HepG2 (cell line): ENCODE results near the gene ETFDH. TPM values are rescaled to one million over a fixed set of nuclear protein-coding genes. Genes with fewer than 3 reads are reported as not detected.

Source experiments
- ATAC-seq: fragments of 200-7000 bp; cut with Tn5 transposase; 3 replicates; pipeline ENCODE4 v1.9.1; 2020; ENCODE audit warnings: mild to moderate bottlenecking, moderate library complexity
- BruUV-seq: library from RNA; stranded (reverse); fragments of 400-500 nt; replicated peaks from 2 replicates; lab custom pipeline; 2021; lab: Mats Ljungman, UMichigan
- CTCF ChIA-PET: fragments of 300-600 bp; formaldehyde crosslinking; extraction: SDS; loops from one replicate; lab custom pipeline; 2021; ENCODE audit warnings: low total read pairs, inconsistent platforms, low intra/inter-chr PET ratio; lab: Yijun Ruan, JAX
- POLR2A ChIA-PET: fragments of 350-600 bp; sonication (Branson Sonifier 250); formaldehyde crosslinking; loops from one replicate; lab custom pipeline; 2020; ENCODE audit warnings: antibody characterized with exemption, inconsistent platforms; lab: Yijun Ruan, JAX
- DNase-seq: peaks from one replicate; pipeline ENCODE4 v3.0.0-alpha.2; 2015; ENCODE audit warnings: low spot score
- FAIRE-seq: peaks from 3 replicates; lab custom pipeline; 2011; peaks lifted over from hg19 to GRCh38; lab: Jason Lieb, UNC
- H2AFZ ChIP-seq: one replicate; pipeline ENCODE4 v1.6.1; 2011; ENCODE audit warnings: low read length, inconsistent platforms
- H3K27ac ChIP-seq: fragments of 300-600 bp; 3 replicates; pipeline ENCODE4 v1.8.0; 2011; ENCODE audit warnings: mixed run types, mild to moderate bottlenecking, mixed read lengths, low read length, inconsistent platforms; ENCODE audit not compliant: insufficient read depth; ENCODE audit errors: extremely low read length
- H3K27me3 ChIP-seq, 2 experiments: fragments of 200-600 bp in 1 of 2; 2 replicates in 1 of 2; 3 replicates in 1 of 2; pipeline versions ENCODE4 v1.6.0 to v1.8.0; 2011; ENCODE audit warnings: low read length in 2 of 2, mild to moderate bottlenecking in 2 of 2, moderate library complexity in 2 of 2, inconsistent platforms in 1 of 2; ENCODE audit not compliant: insufficient read depth in 2 of 2, control insufficient read depth in 1 of 2
- H3K36me3 ChIP-seq, 2 experiments: fragments of 200-600 bp in 1 of 2; replicated peaks in 1 of 2; 2 replicates in 1 of 2; 3 replicates in 1 of 2; pipeline versions ENCODE4 v1.5.1 to v1.8.0; 2011; ENCODE audit warnings: low read length in 2 of 2, inconsistent platforms in 1 of 2; ENCODE audit not compliant: insufficient read depth in 2 of 2, control insufficient read depth in 1 of 2
- H3K4me1 ChIP-seq: 2 replicates; pipeline ENCODE4 v1.5.1; 2012; ENCODE audit warnings: low read length, inconsistent platforms; ENCODE audit not compliant: insufficient read depth
- H3K4me2 ChIP-seq: 2 replicates; pipeline ENCODE4 v1.6.0; 2011; ENCODE audit warnings: low read depth, low read length, inconsistent platforms
- H3K4me3 ChIP-seq, 3 experiments: fragments of 200-600 bp in 1 of 3; sonication (generic), shearing (Covaris generic) in 1 of 3; replicated peaks in 1 of 3; 2 replicates each; pipeline ENCODE4 v1.5.1; 2011 to 2016; ENCODE audit warnings: low read length in 3 of 3, inconsistent platforms in 2 of 3, low read depth in 2 of 3, mild to moderate bottlenecking in 2 of 3, control low read depth in 1 of 3, mixed read lengths in 1 of 3; ENCODE audit not compliant: insufficient read depth in 1 of 3
- H3K79me2 ChIP-seq: one replicate; pipeline ENCODE4 v1.6.1; 2011; ENCODE audit warnings: low read length, inconsistent platforms; ENCODE audit not compliant: insufficient read depth
- H3K9ac ChIP-seq: 2 replicates; pipeline ENCODE4 v1.6.0; 2011; ENCODE audit warnings: mild to moderate bottlenecking, low read depth, low read length, inconsistent platforms; ENCODE audit not compliant: insufficient read depth
- H3K9me3 ChIP-seq: 2 replicates; pipeline ENCODE4 v1.5.1; 2012; ENCODE audit warnings: mild to moderate bottlenecking, low read length
- H4K20me1 ChIP-seq: 2 replicates; pipeline ENCODE4 v1.6.0; 2011; ENCODE audit warnings: inconsistent platforms, mild to moderate bottlenecking, low read length, moderate library complexity; ENCODE audit not compliant: insufficient read depth
- BRCA1 ChIP-seq: sonication (generic); formaldehyde crosslinking; IDR thresholded peaks from 2 replicates; pipeline ENCODE4 v1.4.0; 2020; ENCODE audit warnings: missing genetic modification reagents
- FLYWCH1 ChIP-seq: sonication (generic); formaldehyde crosslinking; IDR thresholded peaks from 2 replicates; pipeline ENCODE4 v1.8.1; 2023; ENCODE audit warnings: mild to moderate bottlenecking, missing genetic modification reagents
- HNF1B ChIP-seq: sonication (generic); formaldehyde crosslinking; IDR thresholded peaks from 2 replicates; pipeline ENCODE4 v1.5.1; 2020; ENCODE audit warnings: mild to moderate bottlenecking, moderate library complexity, missing genetic modification reagents
- HNRNPL ChIP-seq: fragments of 200-400 bp; formaldehyde crosslinking; IDR thresholded peaks from 2 replicates; pipeline ENCODE4 v1.6.1; 2017; ENCODE audit warnings: mild to moderate bottlenecking, low read depth, low read length
- PHF21A ChIP-seq: sonication (generic); formaldehyde crosslinking; IDR thresholded peaks from 2 replicates; pipeline ENCODE4 v1.5.0; 2020; ENCODE audit warnings: mild to moderate bottlenecking, missing genetic modification reagents
- RARA ChIP-seq: IDR thresholded peaks from 2 replicates; pipeline ENCODE4 v1.6.1; 2016; ENCODE audit warnings: missing genetic modification reagents, missing compliant biosample characterization
- RORA ChIP-seq: sonication (generic); formaldehyde crosslinking; IDR thresholded peaks from 2 replicates; pipeline ENCODE4 v1.5.0; 2020; ENCODE audit warnings: mild to moderate bottlenecking, missing genetic modification reagents, moderate library complexity
- STAG1 ChIP-seq: sonication (generic); formaldehyde crosslinking; IDR thresholded peaks from 2 replicates; pipeline ENCODE4 v1.4.0; 2020; ENCODE audit warnings: missing genetic modification reagents
- ZKSCAN1 ChIP-seq: fragments of 150-350 bp; IDR thresholded peaks from 2 replicates; pipeline ENCODE4 v1.6.1; 2014; ENCODE audit warnings: low read length
- ZNF777 ChIP-seq: sonication (generic); formaldehyde crosslinking; IDR thresholded peaks from 2 replicates; pipeline ENCODE4 v1.4.0; 2020; ENCODE audit warnings: missing genetic modification reagents
- ZNF878 ChIP-seq: sonication (generic); formaldehyde crosslinking; IDR thresholded peaks from 2 replicates; pipeline ENCODE4 v1.8.1; 2023; ENCODE audit warnings: mild to moderate bottlenecking, missing genetic modification reagents, moderate library complexity
- ZNF891 ChIP-seq: sonication (generic); formaldehyde crosslinking; IDR thresholded peaks from 2 replicates; pipeline ENCODE4 v1.5.0; 2020; ENCODE audit warnings: mild to moderate bottlenecking, missing genetic modification reagents
- WGBS: methylation state at CpG from one replicate; pipeline ENCODE4 v1.1.6; 2017; ENCODE audit warnings: low lambda C conversion rate; 5-methylcytosine and 5-hydroxymethylcytosine counted together
- in situ Hi-C: cut with HindIII; loops from 2 replicates; pipeline ENCODE4 v1.10.0; 2017; ENCODE audit warnings: low pct_unique_long_range_greater_than_20kb; ENCODE audit not compliant: extremely low pct_ligation_motif_present
- intact Hi-C: fragments of 100-400 bp; cut with micrococcal nuclease; formaldehyde crosslinking; loops from one replicate; pipeline ENCODE4 v1.10.0; 2022; ENCODE audit not compliant: unreplicated experiment
- polyA plus RNA-seq, 8 experiments: library from polyadenylated mRNA; depleted of rRNA in 3 of 8; stranded (reverse) in 7 of 8; unstranded in 1 of 8; fragments of >200 nt; fragmentation: Illumina TruSeq in 4 of 8; extraction: Trizol in 4 of 8; gene quantifications; 2 replicates each; pipeline versions ENCODE4 v1.2.1 to v1.2.3, GENCODE V29; 2011 to 2016; ENCODE audit warnings: low read depth in 4 of 8, missing spikeins in 1 of 8, mixed read lengths in 1 of 8; ENCODE audit not compliant: insufficient read depth in 1 of 8
- total RNA-seq, 5 experiments: library from RNA; depleted of rRNA; stranded (reverse); fragments of >200 nt; fragmentation: Illumina TruSeq; extraction: Trizol; gene quantifications; 2 replicates each; pipeline ENCODE4 v1.2.3, GENCODE V29; 2016; ENCODE audit warnings: low read depth in 1 of 5
- TF ChIP-seq, protein P1 (sequence below): sonication (generic); formaldehyde crosslinking; IDR thresholded peaks from 2 replicates; pipeline ENCODE4 v1.5.0; 2020; ENCODE audit warnings: mild to moderate bottlenecking, missing genetic modification reagents, moderate library complexity

The ETFDH gene
- total and polyA plus RNA-seq, 2 of the 13 experiments (the other 11 are each of a cell fraction or from before 2014, with no cell fraction given): 14.7 to 17.8 TPM

DNA sequence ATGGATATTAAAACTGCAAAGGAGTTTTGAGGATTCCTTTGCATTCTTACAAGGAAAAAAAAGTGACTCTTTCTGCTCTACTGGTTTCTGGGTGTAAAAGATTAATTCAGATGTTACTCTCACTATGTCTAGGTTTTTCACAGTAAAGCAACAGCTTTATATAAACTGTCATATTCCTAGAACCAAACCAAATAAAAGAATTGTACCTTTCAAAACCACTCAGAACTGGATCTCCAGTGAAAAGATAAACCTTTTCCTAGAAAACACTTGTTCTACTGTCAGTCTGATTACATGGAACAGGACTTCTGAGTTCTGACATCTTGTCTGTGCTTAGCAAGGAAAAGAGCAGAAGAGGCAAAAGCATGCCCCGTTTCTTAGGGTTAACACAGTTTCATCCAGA lies 56.1 kb downstream of the ETFDH start (continued):
- no peak for TF ChIP-seq ZNF891 (CRISPR knock-in tag)
- TF ChIP-seq RORA (CRISPR knock-in tag): no peak
- no peak for TF ChIP-seq ZKSCAN1
- no peak for TF ChIP-seq HNF1B (CRISPR knock-in tag)

- Histone ChIP-seq H3K36me3 (no peaks in the 10 kb centered on the region), H3K27ac (no peak overlapping the region), H3K9me3 (no peaks in the 10 kb centered on the region), H3K9ac (no peak overlapping the region), H3K4me1 (peaks cover 21% of the 10 kb centered on the region), H3K4me3 (peak overlapping the region in 2 of 3 experiments; percentile 13 to 14; a peak in 2 of 6 replicates), H2AFZ (peak overlapping the region; percentile 88), H3K4me2 (peak overlapping the region; percentile 60), H3K79me2 (no peaks in the 10 kb centered on the region), H4K20me1 (no peaks in the 10 kb centered on the region), H3K27me3 (no peaks in the 10 kb centered on the region; a peak in 1 of 5 replicates)
- WGBS: 10% methylated on average over 5 of the region's 5 CpGs
- ChIA-PET CTCF (interaction anchor here (0.7 to 2.8 kb wide), 5 partner anchors 121 to 473 kb away, joined by 3 to 30 read pairs (median 5); no protein-coding TSS in a partner anchor), POLR2A (no interaction called here)
- intact Hi-C loops (loop anchor here (1.0 to 10.0 kb wide), 6 partner anchors 38 to 473 kb away; partner anchors contain the start of gene RAPGEF2), in situ Hi-C loops (loop anchor here (5.0 to 25.0 kb wide), 4 partner anchors 117 to 475 kb away; no protein-coding TSS in a partner anchor)
- BruUV-seq: no TSS peak
- FAIRE-seq (peak; percentile 84), DNase-seq (peak; percentile 67), ATAC-seq (peak; percentile 99)
- TF ChIP-seq HNRNPL (no peak), STAG1 (CRISPR knock-in tag) (peak; percentile 98), FLYWCH1 (CRISPR knock-in tag) (no peak), ZNF878 (CRISPR knock-in tag) (0 out of 2 replicates have a peak, but pooled peaks have one; percentile 27), RARA (CRISPR knock-in tag) (peak; percentile 9; the same call in 1 of the 2 replicates), BRCA1 (no peak), ZNF777 (CRISPR knock-in tag) (no peak), PHF21A (no peak)
- TF ChIP-seq, protein P1, sequence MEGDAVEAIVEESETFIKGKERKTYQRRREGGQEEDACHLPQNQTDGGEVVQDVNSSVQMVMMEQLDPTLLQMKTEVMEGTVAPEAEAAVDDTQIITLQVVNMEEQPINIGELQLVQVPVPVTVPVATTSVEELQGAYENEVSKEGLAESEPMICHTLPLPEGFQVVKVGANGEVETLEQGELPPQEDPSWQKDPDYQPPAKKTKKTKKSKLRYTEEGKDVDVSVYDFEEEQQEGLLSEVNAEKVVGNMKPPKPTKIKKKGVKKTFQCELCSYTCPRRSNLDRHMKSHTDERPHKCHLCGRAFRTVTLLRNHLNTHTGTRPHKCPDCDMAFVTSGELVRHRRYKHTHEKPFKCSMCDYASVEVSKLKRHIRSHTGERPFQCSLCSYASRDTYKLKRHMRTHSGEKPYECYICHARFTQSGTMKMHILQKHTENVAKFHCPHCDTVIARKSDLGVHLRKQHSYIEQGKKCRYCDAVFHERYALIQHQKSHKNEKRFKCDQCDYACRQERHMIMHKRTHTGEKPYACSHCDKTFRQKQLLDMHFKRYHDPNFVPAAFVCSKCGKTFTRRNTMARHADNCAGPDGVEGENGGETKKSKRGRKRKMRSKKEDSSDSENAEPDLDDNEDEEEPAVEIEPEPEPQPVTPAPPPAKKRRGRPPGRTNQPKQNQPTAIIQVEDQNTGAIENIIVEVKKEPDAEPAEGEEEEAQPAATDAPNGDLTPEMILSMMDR (CRISPR knock-in tag): peak; percentile 93
Measured at GRCh38 chr4:158729716-158730559, 57.8 kb downstream of the ETFDH start.
